ENCODE data around the gene CLIP2. TPM values are rescaled to one million over a fixed set of nuclear protein-coding genes. Genes with fewer than 3 reads are reported as not detected.

Gene CLIP2
- total RNA-seq, 1 donor from 2014 or later = 7.4 TPM

- Histone ChIP-seq H3K36me3 (no peaks in the 10 kb centered on the region), H3K4me1 (peaks cover 28% of the 10 kb centered on the region), H3K4me3 (no peak overlapping the region), H3K27me3 (ENCODE audit: low read depth) (no peaks in the 10 kb centered on the region), H3K27ac (replicated peaks) (no peak overlapping the region), H3K9me3 (replicated peaks) (no peaks in the 10 kb centered on the region)
- no peak for TF ChIP-seq CTCF (IDR thresholded peaks at IDR 0.05; ENCODE audit: borderline replicate concordance)
- DNase-seq = no peak
- intact Hi-C loops (cut with micrococcal nuclease) = no loop called here
These were observed 11.6 kb upstream of the CLIP2 start for GRCh38 chr7:74277636-74278035.

GRCh38 chr7:74280985-74281384 is 8.2 kb upstream of the CLIP2 start:
- DNase-seq = no peak
- no peak for TF ChIP-seq CTCF (IDR thresholded peaks at IDR 0.05; ENCODE audit: borderline replicate concordance)
- peak overlapping the region; percentile 86 for H3K27ac ChIP-seq (replicated peaks)

GRCh38 chr7:74282748-74283459 is 6.3 kb upstream of the CLIP2 start:
- no peaks in the 10 kb centered on the region for H3K27me3 ChIP-seq (ENCODE audit: low read depth)
- TF ChIP-seq CTCF (IDR thresholded peaks at IDR 0.05; ENCODE audit: borderline replicate concordance) = no peak
- H3K4me3 ChIP-seq = no peak overlapping the region
- no peak overlapping the region for H3K27ac ChIP-seq (replicated peaks)
- no peak for DNase-seq
- intact Hi-C loops (cut with micrococcal nuclease) = no loop called here
- no peaks in the 10 kb centered on the region for H3K36me3 ChIP-seq
- H3K9me3 ChIP-seq (replicated peaks) = no peaks in the 10 kb centered on the region
- H3K4me1 ChIP-seq = peaks cover 17% of the 10 kb centered on the region

More at GRCh38 chr7:74280985-74281384, 8.2 kb upstream of the CLIP2 start:
- peaks cover 16% of the 10 kb centered on the region for H3K4me1 ChIP-seq
- intact Hi-C loops (cut with micrococcal nuclease) = no loop called here
- H3K36me3 ChIP-seq = no peaks in the 10 kb centered on the region
- no peak overlapping the region for H3K4me3 ChIP-seq
- H3K9me3 ChIP-seq (replicated peaks) = no peaks in the 10 kb centered on the region
- no peaks in the 10 kb centered on the region for H3K27me3 ChIP-seq (ENCODE audit: low read depth)

- DNase-seq = no peak
- Histone ChIP-seq H3K27ac (replicated peaks) (no peak overlapping the region), H3K36me3 (no peaks in the 10 kb centered on the region), H3K9me3 (replicated peaks) (no peaks in the 10 kb centered on the region), H3K4me1 (peaks cover 26% of the 10 kb centered on the region), H3K27me3 (ENCODE audit: low read depth) (no peaks in the 10 kb centered on the region), H3K4me3 (no peak overlapping the region)
- TF ChIP-seq CTCF (IDR thresholded peaks at IDR 0.05; ENCODE audit: borderline replicate concordance) = no peak
- intact Hi-C loops (cut with micrococcal nuclease) = no loop called here
These were observed 5.3 kb upstream of the CLIP2 start for GRCh38 chr7:74283858-74284447.

GRCh38 chr7:74284781-74285259 is 4.4 kb upstream of the CLIP2 start:
- H3K36me3 ChIP-seq = no peaks in the 10 kb centered on the region
- no peaks in the 10 kb centered on the region for H3K9me3 ChIP-seq (replicated peaks)
- intact Hi-C loops (cut with micrococcal nuclease) = no loop called here
- peaks cover 23% of the 10 kb centered on the region for H3K4me1 ChIP-seq
- no peak overlapping the region for H3K4me3 ChIP-seq
- H3K27me3 ChIP-seq (ENCODE audit: low read depth) = no peaks in the 10 kb centered on the region
- DNase-seq = no peak
- no peak overlapping the region for H3K27ac ChIP-seq (replicated peaks)
- no peak for TF ChIP-seq CTCF (IDR thresholded peaks at IDR 0.05; ENCODE audit: borderline replicate concordance)
